HepG2 (cell line): ENCODE data around the gene PSAP. TPM values are rescaled to one million over a fixed set of nuclear protein-coding genes. Genes with fewer than 3 reads are reported as not detected.

Source experiments
- AKNA ChIP-seq: sonication (generic); formaldehyde crosslinking; IDR thresholded peaks from 2 replicates; pipeline ENCODE4 v1.4.0; 2020; ENCODE audit warnings: missing genetic modification reagents, borderline replicate concordance
- ARID3A ChIP-seq: IDR thresholded peaks from 2 replicates; pipeline ENCODE4 v1.6.1; 2012; ENCODE audit warnings: low read depth, low read length, improper control_type of control experiment
- GATAD2A ChIP-seq: IDR thresholded peaks from 2 replicates; pipeline ENCODE4 v1.6.1; 2016
- HMGXB3 ChIP-seq: sonication (generic); formaldehyde crosslinking; IDR thresholded peaks from 2 replicates; pipeline ENCODE4 v1.4.0; 2020; ENCODE audit warnings: missing genetic modification reagents, borderline replicate concordance
- REST ChIP-seq, 2 experiments: IDR thresholded peaks; 2 replicates each; pipeline ENCODE4 v1.6.1; 2011 to 2012; ENCODE audit warnings: low read length in 2 of 2, borderline replicate concordance in 1 of 2, low read depth in 1 of 2, mild to moderate bottlenecking in 1 of 2, moderate library complexity in 1 of 2
- RNF2 ChIP-seq: fragments of 450-650 bp; conservative IDR thresholded peaks from 2 replicates; pipeline ENCODE4 v1.6.1; 2016; ENCODE audit warnings: low read depth
- SAFB2 ChIP-seq: sonication (generic); formaldehyde crosslinking; IDR thresholded peaks from 2 replicates; pipeline ENCODE4 v1.5.1; 2020; ENCODE audit warnings: missing genetic modification reagents, low read depth, mild to moderate bottlenecking, borderline replicate concordance
- SOX5 ChIP-seq: IDR thresholded peaks from 2 replicates; pipeline ENCODE4 v1.6.1; 2016; ENCODE audit warnings: borderline replicate concordance
- ZNF234 ChIP-seq: sonication (generic); formaldehyde crosslinking; conservative IDR thresholded peaks from 2 replicates; pipeline ENCODE4 v1.5.1; 2020; ENCODE audit warnings: mild to moderate bottlenecking, missing genetic modification reagents
- ZNF33B ChIP-seq: sonication (generic); formaldehyde crosslinking; IDR thresholded peaks from 2 replicates; pipeline ENCODE4 v1.5.1; 2020; ENCODE audit warnings: mild to moderate bottlenecking, missing genetic modification reagents
- ZNF703 ChIP-seq: sonication (generic); formaldehyde crosslinking; IDR thresholded peaks from 2 replicates; pipeline ENCODE4 v1.5.1; 2020; ENCODE audit warnings: missing genetic modification reagents, mild to moderate bottlenecking, moderate library complexity, borderline replicate concordance
- ZSCAN30 ChIP-seq: sonication (generic); formaldehyde crosslinking; IDR thresholded peaks from 2 replicates; pipeline ENCODE4 v1.5.0; 2020; ENCODE audit warnings: mild to moderate bottlenecking, missing genetic modification reagents
- polyA plus RNA-seq, 8 experiments: library from polyadenylated mRNA; depleted of rRNA in 3 of 8; stranded (reverse) in 7 of 8; unstranded in 1 of 8; fragments of >200 nt; fragmentation: Illumina TruSeq in 4 of 8; extraction: Trizol in 4 of 8; gene quantifications; 2 replicates each; pipeline versions ENCODE4 v1.2.1 to v1.2.3, GENCODE V29; 2011 to 2016; ENCODE audit warnings: low read depth in 4 of 8, missing spikeins in 1 of 8, mixed read lengths in 1 of 8; ENCODE audit not compliant: insufficient read depth in 1 of 8
- total RNA-seq, 5 experiments: library from RNA; depleted of rRNA; stranded (reverse); fragments of >200 nt; fragmentation: Illumina TruSeq; extraction: Trizol; gene quantifications; 2 replicates each; pipeline ENCODE4 v1.2.3, GENCODE V29; 2016; ENCODE audit warnings: low read depth in 1 of 5

PSAP gene
- total and polyA plus RNA-seq, 2 of the 13 experiments (the other 11 are each of a cell fraction or from before 2014, with no cell fraction given) = 323 to 643 TPM

- TF ChIP-seq AKNA (CRISPR knock-in tag) (0 out of 2 replicates have a peak, but pooled peaks have one; percentile 39), ZNF33B (CRISPR knock-in tag) (no peak), ZNF703 (CRISPR knock-in tag) (no peak), SOX5 (CRISPR knock-in tag) (peak; percentile 43; the same call in 1 of the 2 replicates), ZNF234 (no peak), SAFB2 (no peak), GATAD2A (peak; percentile 66; the same call in 1 of the 2 replicates), ZSCAN30 (no peak), ARID3A (no peak), HMGXB3 (peak; percentile 37; the same call in 1 of the 2 replicates), RNF2 (0 out of 2 replicates have a peak, but pooled peaks have one; percentile 46), REST (IDR thresholded peaks at IDR 0.05; ENCODE audit: borderline replicate concordance in 1 of 2, low read depth in 1 of 2, low read length in 2 of 2) (no peak)
Measured at GRCh38 chr10:71860243-71861029, 9.4 kb upstream of the PSAP start (continued).
